ENCODE results near the gene RUSF1.

Gene RUSF1

DNA sequence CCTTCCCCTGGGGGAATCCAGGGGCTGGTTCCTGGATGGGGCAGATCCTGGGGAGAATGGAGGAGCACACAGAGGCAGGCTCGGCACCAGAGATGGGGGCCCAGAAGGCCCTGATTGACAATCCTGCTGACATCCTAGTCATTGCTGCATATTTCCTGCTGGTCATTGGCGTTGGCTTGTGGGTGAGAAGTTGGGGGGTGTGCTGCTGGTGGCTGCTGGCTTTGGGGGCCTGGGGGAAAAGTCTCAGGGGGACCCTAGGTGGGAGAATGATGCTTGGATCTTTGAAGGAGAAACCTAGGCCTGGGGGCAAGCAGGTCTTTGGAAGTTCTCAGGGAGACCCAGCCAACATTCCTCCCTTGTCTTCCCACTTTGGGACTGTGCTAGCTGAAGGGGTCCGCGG lies 25.1 kb downstream of the RUSF1 start, which contains the start of gene SLC5A2:
Gene SLC5A2, plus strand, starts transcription at position 43 of the 400 bp plus-strand sequence. Its CDS starts 14 bp downstream, at position 57.
- Histone ChIP-seq H3K4me1 (peaks cover 6 to 19% (median 11%) of the 10 kb centered on the region in 4 donors), H3K36me3 (peaks cover 0 to 3% (median 3%) of the 10 kb centered on the region in 3 donors), H3K27me3 (peaks cover 0 to 34% of the 10 kb centered on the region in 2 donors), H3K4me3 (no peak within 1 kb of the TSS), H3K27ac (no peak within 1 kb of the TSS), H3K9me3 (no peaks in the 10 kb centered on the region)
- DNase-seq: no peak
- intact Hi-C loops (cut with DNase I; ENCODE audit: low total_unique reads): no loop called here
- TF ChIP-seq, protein P1, sequence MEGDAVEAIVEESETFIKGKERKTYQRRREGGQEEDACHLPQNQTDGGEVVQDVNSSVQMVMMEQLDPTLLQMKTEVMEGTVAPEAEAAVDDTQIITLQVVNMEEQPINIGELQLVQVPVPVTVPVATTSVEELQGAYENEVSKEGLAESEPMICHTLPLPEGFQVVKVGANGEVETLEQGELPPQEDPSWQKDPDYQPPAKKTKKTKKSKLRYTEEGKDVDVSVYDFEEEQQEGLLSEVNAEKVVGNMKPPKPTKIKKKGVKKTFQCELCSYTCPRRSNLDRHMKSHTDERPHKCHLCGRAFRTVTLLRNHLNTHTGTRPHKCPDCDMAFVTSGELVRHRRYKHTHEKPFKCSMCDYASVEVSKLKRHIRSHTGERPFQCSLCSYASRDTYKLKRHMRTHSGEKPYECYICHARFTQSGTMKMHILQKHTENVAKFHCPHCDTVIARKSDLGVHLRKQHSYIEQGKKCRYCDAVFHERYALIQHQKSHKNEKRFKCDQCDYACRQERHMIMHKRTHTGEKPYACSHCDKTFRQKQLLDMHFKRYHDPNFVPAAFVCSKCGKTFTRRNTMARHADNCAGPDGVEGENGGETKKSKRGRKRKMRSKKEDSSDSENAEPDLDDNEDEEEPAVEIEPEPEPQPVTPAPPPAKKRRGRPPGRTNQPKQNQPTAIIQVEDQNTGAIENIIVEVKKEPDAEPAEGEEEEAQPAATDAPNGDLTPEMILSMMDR (IDR thresholded peaks at IDR 0.05): no peak

DNA sequence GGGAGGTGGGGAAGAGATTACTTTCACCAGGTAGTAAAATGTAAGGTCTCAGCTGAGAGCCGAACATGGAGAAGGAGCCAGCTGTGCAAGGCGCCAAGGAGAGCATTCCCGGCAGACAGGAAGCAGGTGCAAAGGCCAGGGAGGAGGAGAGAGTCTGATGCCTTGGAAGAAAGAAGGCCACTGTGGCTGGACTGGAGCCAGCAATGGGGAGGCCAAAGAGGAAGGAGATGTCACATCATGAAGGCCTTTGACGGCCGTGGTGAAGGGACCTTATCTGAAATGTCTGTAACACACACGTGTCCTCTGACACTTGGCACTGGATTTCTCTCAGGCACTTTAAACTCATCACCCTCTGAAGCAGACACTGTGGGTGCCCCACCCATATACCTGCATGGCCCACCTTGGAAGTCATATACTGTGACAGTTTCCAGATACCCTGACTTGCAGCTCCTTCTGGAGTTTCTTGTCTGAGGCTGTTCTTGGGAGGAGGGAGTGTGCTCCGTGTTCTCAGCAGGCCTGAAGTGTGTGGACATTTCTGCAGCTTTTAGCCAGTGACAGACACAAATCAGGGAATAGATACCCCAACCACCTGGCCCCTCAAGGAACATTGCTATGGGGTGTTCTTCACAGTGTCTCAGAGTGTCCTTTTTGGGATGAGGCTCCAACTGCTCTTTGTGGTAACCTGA lies 27.2 kb downstream of the RUSF1 start:
- H3K4me3 ChIP-seq: no peak overlapping the region
- H3K27ac ChIP-seq: no peak overlapping the region
- H3K9me3 ChIP-seq: no peaks in the 10 kb centered on the region
- H3K27me3 ChIP-seq: peaks cover 0 to 13% of the 10 kb centered on the region in 2 donors
- DNase-seq: peak in 1 of 2 donors; percentile 44
- H3K4me1 ChIP-seq: peaks cover 0 to 7% (median 3%) of the 10 kb centered on the region in 4 donors
- TF ChIP-seq, protein P1 (IDR thresholded peaks at IDR 0.05): no peak
- peaks cover 19 to 24% (median 24%) of the 10 kb centered on the region in 3 donors for H3K36me3 ChIP-seq
- intact Hi-C loops (cut with DNase I; ENCODE audit: low total_unique reads): no loop called here

DNA sequence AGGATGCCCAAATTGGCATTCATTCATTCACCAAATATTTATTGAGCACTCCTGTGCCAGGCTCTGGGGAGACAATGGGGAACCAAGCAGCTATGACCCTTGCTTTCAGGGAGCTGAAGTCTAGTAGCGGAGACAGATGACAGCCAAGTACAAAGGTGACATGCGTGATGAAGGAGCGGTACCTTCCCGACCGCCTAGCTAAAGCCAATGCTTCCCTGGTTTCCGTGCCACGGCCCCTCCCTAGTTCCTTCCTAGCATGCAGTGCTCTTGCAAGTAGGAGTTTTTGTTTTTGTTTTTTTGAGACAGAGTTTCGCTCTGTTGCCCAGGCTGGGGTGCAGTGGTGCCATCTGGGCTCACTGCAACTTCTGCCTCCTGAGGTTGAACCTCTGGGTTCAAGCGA lies 28.4 kb downstream of the RUSF1 start:
- no peak overlapping the region for H3K27ac ChIP-seq
- no peaks in the 10 kb centered on the region for H3K9me3 ChIP-seq
- no peak overlapping the region for H3K4me3 ChIP-seq
- no peak for DNase-seq
- H3K36me3 ChIP-seq: peaks cover 32 to 36% (median 34%) of the 10 kb centered on the region in 3 donors
- H3K4me1 ChIP-seq: peaks cover 0 to 8% (median 3%) of the 10 kb centered on the region in 4 donors
- peaks cover 0 to under 1% of the 10 kb centered on the region in 2 donors for H3K27me3 ChIP-seq
- intact Hi-C loops (cut with DNase I; ENCODE audit: low total_unique reads): no loop called here
- TF ChIP-seq, protein P1 (IDR thresholded peaks at IDR 0.05): no peak

DNA sequence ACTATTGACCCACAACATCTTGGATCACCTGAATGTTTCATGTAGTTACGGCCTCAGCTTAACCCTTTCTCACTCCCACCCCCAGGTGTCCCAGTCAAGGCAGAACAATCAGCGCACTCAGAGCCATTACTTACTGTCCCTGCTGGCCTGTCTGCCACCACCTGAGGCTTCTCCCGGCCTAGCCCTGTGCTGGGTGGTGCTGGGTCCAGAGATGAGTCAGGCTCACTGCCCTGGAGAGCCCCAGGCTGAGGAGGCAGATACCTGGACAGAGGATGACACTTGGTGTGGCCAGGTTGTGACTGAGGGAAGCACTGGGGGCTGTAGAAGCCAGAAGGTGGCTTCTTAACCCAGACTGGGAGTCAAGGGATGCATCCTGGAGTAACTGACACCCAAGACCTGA lies 29.2 kb downstream of the RUSF1 start:
- TF ChIP-seq, protein P1 (IDR thresholded peaks at IDR 0.05): no peak
- intact Hi-C loops (cut with DNase I; ENCODE audit: low total_unique reads): no loop called here
- H3K27me3 ChIP-seq: no peaks in the 10 kb centered on the region
- no peak overlapping the region for H3K4me3 ChIP-seq
- H3K4me1 ChIP-seq: peaks cover 0 to 13% (median 4%) of the 10 kb centered on the region in 4 donors
- no peak overlapping the region for H3K27ac ChIP-seq
- peaks cover 40 to 44% (median 42%) of the 10 kb centered on the region in 3 donors for H3K36me3 ChIP-seq
- H3K9me3 ChIP-seq: no peaks in the 10 kb centered on the region
- DNase-seq: no peak

DNA sequence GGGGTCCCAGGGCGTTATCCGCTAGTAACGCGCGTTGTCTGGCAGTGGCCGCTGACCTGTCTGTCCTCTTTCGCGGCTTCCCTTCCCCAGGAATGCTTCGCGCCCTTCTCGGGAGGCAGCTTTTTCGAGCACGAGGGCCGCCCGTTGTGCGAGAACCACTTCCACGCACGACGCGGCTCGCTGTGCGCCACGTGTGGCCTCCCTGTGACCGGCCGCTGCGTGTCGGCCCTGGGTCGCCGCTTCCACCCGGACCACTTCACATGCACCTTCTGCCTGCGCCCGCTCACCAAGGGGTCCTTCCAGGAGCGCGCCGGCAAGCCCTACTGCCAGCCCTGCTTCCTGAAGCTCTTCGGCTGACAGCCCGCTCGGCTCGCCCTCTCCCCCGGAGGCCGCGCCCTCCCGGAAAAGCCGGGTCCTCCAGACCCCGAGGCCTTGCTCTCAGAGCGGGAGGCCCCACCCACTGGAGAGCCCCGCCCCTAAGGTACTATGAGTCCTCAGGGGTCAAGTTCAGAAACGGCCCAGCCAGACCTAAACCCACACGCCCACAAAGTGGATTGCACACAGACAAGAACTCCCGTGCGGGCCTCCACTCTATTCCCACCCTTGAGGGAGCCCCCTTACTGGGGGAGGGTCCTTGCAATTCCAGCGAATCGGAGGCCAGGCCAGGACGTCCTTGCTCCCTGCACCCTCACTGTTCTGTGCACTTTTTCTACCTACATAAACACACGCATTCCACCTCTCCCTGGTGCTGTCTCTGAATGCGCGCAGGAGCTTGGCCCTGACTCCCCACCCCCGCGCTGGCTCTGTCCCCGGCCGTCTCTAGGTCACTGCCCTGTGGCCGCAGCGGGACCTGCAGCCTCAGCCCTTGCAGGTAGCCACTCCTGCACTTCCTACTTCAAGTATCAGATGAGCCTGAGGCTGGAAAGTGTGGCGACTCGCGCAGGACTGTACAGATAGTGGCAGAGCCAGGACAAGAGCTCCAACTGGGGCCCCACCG lies 30.7 kb downstream of the RUSF1 start:
- Histone ChIP-seq H3K4me3 (peak overlapping the region; percentile 23 to 32), H3K27ac (peak overlapping the region in 1 of 2 donors; percentile 17)

More for the DNA sequence above, 30.7 kb downstream of the RUSF1 start:
- H3K27me3 ChIP-seq: no peaks in the 10 kb centered on the region
- peaks cover 0 to 22% (median 14%) of the 10 kb centered on the region in 4 donors for H3K4me1 ChIP-seq
- DNase-seq: no peak
- TF ChIP-seq, protein P1 (IDR thresholded peaks at IDR 0.05): no peak
- no peaks in the 10 kb centered on the region for H3K9me3 ChIP-seq
- intact Hi-C loops (cut with DNase I; ENCODE audit: low total_unique reads): no loop called here
- H3K36me3 ChIP-seq: peaks cover 46 to 55% (median 50%) of the 10 kb centered on the region in 3 donors

Measured in tibial artery (tissue), 4 donors.